Head of caudate nucleus (tissue), 42 donors: Measurements from ENCODE around the gene SSBP2.
"Not testable (repeated sequence)": the region's sequence is repeated elsewhere in the genome, so short reads cannot be mapped to it uniquely, and the experiment has no call there.

Source experiments
- DNase-seq, 42 donors: peaks; one replicate each; pipeline versions ENCODE4 v3.0.0 to v3.0.0-alpha.2; 2020 to 2021; ENCODE audit warnings: mixed read lengths in 7 of 42
- intact Hi-C: fragments of 100-400 bp; cut with DNase I; formaldehyde crosslinking; loops from one replicate; pipeline ENCODE4 v1.15.0; 2022

SSBP2 gene

GRCh38 chr5:81750308-81751008 lies 439 bp downstream of the SSBP2 start:
- DNase-seq, result peak in 17 of 42 donors; percentile 6 to 55 (median 22)
- intact Hi-C loops, result loop anchor here (1.0 to 10.0 kb wide), 5 partner anchors 37 to 414 kb away; no protein-coding TSS in a partner anchor

- DNase-seq, result peak in 40 of 42 donors; percentile 13 to 68 (median 44)
- intact Hi-C loops, result loop anchor here (2.0 to 10.0 kb wide), 5 partner anchors 38 to 415 kb away; no protein-coding TSS in a partner anchor
Observed at GRCh38 chr5:81749561-81750307, 1.2 kb downstream of the SSBP2 start.

DNA sequence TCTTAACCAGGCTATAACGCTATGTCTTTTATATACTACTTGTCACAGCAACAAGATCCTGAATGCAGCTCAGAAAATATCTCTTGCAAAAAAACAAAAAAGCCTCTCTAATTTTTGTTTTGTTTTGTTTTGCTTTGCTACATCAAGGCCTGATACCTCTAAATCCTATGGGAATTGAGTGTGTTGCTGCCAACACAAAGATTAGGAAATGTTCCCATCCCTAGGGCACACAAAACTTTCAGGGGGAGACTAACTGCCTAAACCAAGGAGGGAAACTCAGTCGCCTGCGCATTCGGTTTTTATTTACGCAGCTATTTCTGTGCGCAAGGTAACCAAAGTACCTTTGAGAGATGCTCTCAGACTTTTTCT lies 1.7 kb downstream of the SSBP2 start:
- intact Hi-C loops, result loop anchor here (5.0 kb wide), 1 partner anchor 242 kb away; no protein-coding TSS in a partner anchor

DNA sequence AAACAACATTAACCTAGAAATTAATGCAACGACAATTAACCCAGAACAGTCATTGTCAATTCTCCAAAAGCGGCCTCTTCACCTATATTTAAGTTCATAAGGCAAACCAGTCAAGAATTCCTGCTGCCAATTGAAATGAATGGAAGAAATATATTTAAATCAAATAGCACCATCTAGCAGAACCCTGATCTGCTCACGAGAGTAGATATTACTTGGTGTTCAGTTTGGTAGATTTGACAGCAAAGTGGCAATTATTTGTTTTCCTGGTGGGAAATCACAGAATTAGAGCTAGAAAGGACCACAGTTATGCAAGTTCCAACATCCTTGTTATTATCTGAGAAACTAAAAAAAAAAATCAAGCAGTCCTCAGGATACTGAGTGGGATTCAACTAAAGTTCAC lies 2.3 kb downstream of the SSBP2 start:
- intact Hi-C loops, result loop anchor here (5.0 kb wide), 1 partner anchor 241 kb away; no protein-coding TSS in a partner anchor
- peak in 1 of 42 donors; percentile 20 for DNase-seq

More for the DNA sequence above, 1.7 kb downstream of the SSBP2 start:
- DNase-seq, result peak in 5 of 42 donors; percentile 7 to 52 (median 9)

DNA sequence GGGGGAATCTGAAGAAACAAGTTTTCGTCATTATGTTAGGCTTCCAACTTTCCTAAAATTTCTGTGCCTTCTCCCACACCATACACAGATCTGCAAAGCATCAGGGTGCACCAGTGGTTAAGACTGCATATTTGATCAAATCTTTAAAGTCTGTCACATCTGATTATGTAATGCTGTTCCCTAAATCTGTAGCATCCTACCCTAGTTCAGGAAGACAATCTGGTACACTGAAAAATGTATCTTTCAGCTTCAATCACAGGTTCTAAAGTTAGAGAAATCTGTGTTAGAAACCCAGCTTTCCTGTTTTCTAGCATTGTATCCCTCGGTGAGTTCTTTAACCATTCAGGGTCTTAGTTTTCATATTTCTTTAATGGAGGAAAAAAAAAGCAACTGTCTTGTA lies 3.9 kb downstream of the SSBP2 start:
- peak in 1 of 42 donors; percentile 12 for DNase-seq
- intact Hi-C loops, result loop anchor here (5.0 kb wide), 1 partner anchor 240 kb away; no protein-coding TSS in a partner anchor

GRCh38 chr5:81740758-81741157 lies 10.1 kb downstream of the SSBP2 start:
- intact Hi-C loops, result no loop called here
- no peak for DNase-seq

DNA sequence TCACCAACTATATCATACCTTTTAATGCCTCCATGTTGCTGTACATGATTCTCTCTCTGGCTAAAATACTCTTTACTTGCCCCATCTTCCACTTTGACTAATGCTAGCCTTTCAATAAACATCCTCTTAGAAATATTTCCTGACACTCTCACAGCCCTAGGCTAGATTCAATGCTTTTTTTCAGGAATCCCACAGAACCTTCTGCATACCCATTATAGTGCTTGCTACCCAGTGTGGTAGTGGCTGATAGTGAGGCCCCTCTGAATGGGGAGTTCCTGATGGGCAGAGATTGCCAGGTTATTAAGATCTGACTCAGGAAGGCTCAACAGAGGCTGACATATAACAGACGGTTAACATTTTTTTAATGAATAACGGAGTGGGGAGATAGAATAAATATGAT lies 11.6 kb downstream of the SSBP2 start:
- intact Hi-C loops, result no loop called here
- no peak for DNase-seq

DNA sequence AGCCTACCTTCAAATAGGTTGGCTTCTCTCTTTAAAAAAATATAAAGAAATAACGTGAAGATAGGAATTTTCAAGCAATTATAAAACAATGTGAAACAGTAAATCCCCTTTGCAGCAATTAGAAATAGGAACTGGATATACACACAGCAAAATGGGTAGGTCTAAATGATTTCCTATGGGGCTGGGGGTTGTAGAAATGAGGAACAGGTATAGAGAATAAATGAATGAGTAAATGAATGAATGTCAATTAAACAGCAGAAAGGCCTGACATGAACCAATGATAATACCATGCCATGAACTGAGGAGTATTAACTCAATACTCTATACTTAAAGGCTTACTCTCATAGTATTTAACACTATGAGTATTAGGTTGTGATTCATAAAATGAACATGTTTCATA lies 21.6 kb downstream of the SSBP2 start:
- intact Hi-C loops, result no loop called here
- no peak for DNase-seq

GRCh38 chr5:81728301-81728700 lies 22.6 kb downstream of the SSBP2 start:
- DNase-seq, result no peak
- intact Hi-C loops, result no loop called here

DNA sequence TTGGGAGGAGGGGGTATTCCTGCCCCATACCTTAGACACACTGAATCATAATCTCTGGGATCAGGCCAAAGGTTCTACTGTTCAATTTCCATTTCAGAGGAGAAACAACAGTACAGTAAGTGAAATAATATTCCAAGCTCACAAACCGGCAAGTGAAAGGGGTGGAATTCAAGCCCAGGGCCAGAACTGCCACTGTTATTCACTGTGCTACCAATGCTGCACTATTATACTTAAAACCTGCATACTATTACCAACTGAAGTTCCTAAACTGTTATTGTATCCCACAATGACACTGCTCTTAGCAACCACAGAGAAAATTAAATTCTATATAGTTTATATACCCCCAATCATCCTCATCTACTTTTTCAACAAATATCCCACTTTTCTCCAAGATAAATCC lies 24.6 kb downstream of the SSBP2 start:
- DNase-seq, result no peak
- intact Hi-C loops, result no loop called here

DNA sequence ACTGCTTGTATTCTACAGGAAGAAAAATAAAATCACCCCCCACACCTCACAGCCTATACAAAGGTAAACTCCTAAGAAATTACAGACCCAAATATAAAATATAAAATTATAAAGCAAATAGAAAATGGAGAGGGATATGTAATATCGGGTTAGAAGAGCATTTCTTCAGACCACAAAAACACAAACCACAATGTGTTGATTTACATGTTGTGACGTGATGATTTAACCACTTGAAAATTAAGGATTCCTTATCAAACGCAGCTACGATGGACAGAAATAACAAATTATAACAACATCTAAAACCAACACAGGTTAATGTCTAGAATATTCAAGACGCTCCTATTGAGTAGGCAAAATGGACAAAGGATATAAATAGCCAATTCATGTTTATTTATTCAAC lies 26.3 kb downstream of the SSBP2 start:
- intact Hi-C loops, result no loop called here
- no peak for DNase-seq

- intact Hi-C loops, result no loop called here
- DNase-seq, result no peak
Observed at GRCh38 chr5:81724108-81724507, 26.8 kb downstream of the SSBP2 start.

- intact Hi-C loops, result no loop called here
- no peak for DNase-seq
Observed at GRCh38 chr5:81721049-81721448, 29.8 kb downstream of the SSBP2 start.

- intact Hi-C loops, result no loop called here
- DNase-seq, result no peak
Observed at GRCh38 chr5:81719743-81720345, 31.1 kb downstream of the SSBP2 start.

DNA sequence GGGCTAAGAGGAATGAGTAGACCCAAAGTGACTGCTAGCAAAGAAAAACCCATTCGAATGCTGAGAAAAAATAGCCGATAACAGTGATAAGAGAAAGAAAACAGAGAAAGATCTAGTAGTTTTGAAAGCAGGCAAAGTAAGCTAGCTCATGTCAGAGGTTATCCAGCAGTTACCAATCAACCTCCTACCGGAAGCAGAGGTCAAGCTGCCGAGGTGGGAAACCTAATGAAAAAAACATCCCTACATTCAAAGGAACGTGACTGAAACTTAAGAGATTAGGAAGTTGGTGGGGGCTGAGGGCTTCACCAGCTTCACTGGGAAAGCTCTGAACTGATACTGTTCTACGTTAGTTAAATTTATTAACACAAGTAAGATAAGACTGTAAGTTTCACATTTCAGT lies 32.6 kb downstream of the SSBP2 start:
- intact Hi-C loops, result no loop called here
- DNase-seq, result no peak

DNA sequence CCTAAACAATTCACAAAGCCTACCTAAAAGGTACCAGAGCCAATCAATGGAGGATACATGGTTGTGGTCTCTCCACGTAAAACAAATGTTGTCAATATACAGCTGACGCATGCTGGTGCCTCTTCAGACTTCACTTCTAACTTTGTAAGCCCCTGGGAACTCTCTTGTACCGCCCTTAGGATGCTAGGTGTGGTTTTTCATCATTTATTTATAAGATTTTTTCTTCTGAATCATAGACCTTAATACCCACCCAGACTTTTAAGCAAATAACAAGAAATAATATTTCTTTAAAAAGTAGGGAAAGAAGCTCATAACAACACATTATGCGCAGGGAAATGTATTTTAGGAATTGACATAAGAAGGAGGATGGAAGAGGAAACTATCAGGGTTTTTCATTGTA lies 33.0 kb downstream of the SSBP2 start:
- no peak for DNase-seq
- intact Hi-C loops, result no loop called here

DNA sequence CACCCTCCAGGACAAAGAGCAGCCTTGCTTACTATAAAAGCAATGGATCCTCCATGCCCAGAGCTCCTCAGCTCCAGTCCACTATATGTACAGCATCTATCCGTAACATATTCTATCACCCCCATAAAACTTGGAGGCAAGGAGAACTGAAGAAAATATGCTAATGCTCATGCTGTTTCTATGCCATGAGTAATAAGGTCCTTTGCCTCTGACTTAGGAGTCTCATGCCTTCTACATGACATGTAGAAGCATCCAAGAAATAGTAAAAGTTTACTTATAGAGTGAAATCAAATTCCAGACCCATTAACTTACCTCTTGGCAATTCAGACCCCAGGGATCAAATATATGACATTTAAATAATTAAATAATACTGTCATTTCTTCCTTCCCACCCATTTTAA lies 33.7 kb downstream of the SSBP2 start:
- no peak for DNase-seq
- intact Hi-C loops, result no loop called here

GRCh38 chr5:81714076-81714475 lies 36.8 kb downstream of the SSBP2 start:
- intact Hi-C loops, DNase-seq: not testable (repeated sequence)

- intact Hi-C loops, result no loop called here
- DNase-seq, result no peak
Observed at GRCh38 chr5:81708889-81709288, 42.0 kb downstream of the SSBP2 start.

DNA sequence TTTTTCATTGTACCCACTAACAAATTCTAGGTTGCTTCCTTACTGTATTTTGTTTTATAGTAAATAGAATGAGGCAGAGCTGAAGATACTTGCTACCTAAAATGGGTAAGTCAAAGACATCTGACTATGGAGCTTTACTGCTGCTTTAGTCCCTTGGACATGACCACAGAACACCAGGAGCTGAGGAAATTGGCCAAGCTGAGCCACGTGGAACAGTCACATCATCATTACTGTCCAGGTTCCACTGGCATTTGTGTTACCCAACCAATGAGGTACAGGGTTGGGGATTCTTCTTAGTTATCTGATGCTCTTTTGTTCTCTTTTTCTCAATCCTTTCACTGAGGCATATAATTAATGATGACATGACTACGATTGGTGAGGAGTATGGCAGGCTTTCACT lies 47.1 kb downstream of the SSBP2 start:
- intact Hi-C loops, result no loop called here
- DNase-seq, result no peak
